Measurements from ENCODE around the gene SFXN4.

GRCh38 chr10:119138346-119139306 is 26.9 kb downstream of the SFXN4 start:
- TF ChIP-seq, protein P1, sequence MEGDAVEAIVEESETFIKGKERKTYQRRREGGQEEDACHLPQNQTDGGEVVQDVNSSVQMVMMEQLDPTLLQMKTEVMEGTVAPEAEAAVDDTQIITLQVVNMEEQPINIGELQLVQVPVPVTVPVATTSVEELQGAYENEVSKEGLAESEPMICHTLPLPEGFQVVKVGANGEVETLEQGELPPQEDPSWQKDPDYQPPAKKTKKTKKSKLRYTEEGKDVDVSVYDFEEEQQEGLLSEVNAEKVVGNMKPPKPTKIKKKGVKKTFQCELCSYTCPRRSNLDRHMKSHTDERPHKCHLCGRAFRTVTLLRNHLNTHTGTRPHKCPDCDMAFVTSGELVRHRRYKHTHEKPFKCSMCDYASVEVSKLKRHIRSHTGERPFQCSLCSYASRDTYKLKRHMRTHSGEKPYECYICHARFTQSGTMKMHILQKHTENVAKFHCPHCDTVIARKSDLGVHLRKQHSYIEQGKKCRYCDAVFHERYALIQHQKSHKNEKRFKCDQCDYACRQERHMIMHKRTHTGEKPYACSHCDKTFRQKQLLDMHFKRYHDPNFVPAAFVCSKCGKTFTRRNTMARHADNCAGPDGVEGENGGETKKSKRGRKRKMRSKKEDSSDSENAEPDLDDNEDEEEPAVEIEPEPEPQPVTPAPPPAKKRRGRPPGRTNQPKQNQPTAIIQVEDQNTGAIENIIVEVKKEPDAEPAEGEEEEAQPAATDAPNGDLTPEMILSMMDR (IDR thresholded peaks at IDR 0.05), result no peak
- no peak for TF ChIP-seq EZH2phosphoT487 (IDR thresholded peaks at IDR 0.05)
